GM18520 (cell line): Measurements from ENCODE around the gene PTHLH.

ENCODE experiments used
- ATAC-seq: cut with Tn5 transposase; IDR thresholded peaks from one replicate; pipeline ENCODE4 v1.9.1; 2021; ENCODE audit not compliant: unreplicated experiment

The PTHLH gene

GRCh38 chr12:27940245-27940644 lies 32.3 kb downstream of the PTHLH start:
- no peak for ATAC-seq

- no peak for ATAC-seq
These were observed 34.8 kb downstream of the PTHLH start for GRCh38 chr12:27937768-27938167.

GRCh38 chr12:27936196-27936595 lies 36.3 kb downstream of the PTHLH start:
- ATAC-seq = no peak

GRCh38 chr12:27934276-27934675 lies 38.3 kb downstream of the PTHLH start:
- no peak for ATAC-seq

- no peak for ATAC-seq
These were observed 41.1 kb downstream of the PTHLH start for GRCh38 chr12:27931390-27931789.

- ATAC-seq = no peak
These were observed 45.2 kb downstream of the PTHLH start for GRCh38 chr12:27927347-27927746.

GRCh38 chr12:27924350-27925135 lies 48.0 kb downstream of the PTHLH start:
- no peak for ATAC-seq

- no peak for ATAC-seq
These were observed 49.9 kb downstream of the PTHLH start for GRCh38 chr12:27922531-27923139.

GRCh38 chr12:27919671-27920235 lies 52.8 kb downstream of the PTHLH start:
- no peak for ATAC-seq

GRCh38 chr12:27915536-27915935 lies 57.0 kb downstream of the PTHLH start:
- ATAC-seq = no peak

GRCh38 chr12:27915021-27915420 lies 57.5 kb downstream of the PTHLH start:
- no peak for ATAC-seq

- ATAC-seq = no peak
These were observed 58.4 kb downstream of the PTHLH start for GRCh38 chr12:27913999-27914614.

GRCh38 chr12:27911397-27911796 lies 61.1 kb downstream of the PTHLH start:
- no peak for ATAC-seq
